Activated CD4-positive, alpha-beta T cell treated with anti-CD3 and anti-CD28 coated beads for 4 hours (primary cell): ENCODE results near the gene ATG4D.
"Not testable (repeated sequence)": the region's sequence is repeated elsewhere in the genome, so short reads cannot be mapped to it uniquely, and the experiment has no call there.

Source experiments
- DNase-seq, 2 donors: peaks; one replicate each; pipeline ENCODE4 v3.0.0-alpha.2; 2020

Gene ATG4D

GRCh38 chr19:10520652-10521318 lies 22.9 kb upstream of the ATG4D start:
- DNase-seq = no peak

DNA sequence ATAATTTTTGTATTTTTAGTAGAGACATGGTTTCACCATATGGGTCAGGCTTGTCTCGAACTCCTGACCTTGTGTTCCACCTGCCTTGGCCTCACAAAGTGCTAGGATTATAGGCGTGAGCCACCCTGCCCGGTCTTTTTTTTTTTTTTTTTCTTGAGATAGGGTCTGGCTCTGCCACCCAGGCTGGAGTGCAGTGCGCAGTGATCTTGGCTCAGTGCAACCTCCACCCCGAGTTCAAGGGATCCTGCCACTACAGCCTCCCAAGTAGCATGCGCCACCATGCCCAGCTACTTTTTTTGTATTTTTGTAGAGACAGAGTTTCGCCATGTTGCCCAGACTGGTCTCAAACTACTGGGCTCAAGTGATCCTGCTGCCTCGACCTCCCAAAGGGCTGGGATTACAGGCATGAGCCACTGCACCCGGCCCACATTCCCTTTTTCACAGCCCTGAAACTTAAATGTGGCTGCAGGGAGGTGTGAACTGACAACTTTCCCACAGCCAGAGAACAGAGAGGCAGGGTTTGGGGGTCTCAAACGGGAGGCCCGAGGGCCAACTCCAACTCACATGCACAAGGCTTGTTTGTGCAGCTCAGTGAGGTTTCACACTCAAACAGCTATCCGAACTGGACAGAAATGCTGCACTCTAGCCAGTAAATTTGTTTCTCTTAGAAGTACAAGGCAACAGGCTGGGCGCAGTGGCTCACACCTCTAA lies 22.1 kb upstream of the ATG4D start:
- DNase-seq = no peak

GRCh38 chr19:10523135-10523636 lies 20.5 kb upstream of the ATG4D start:
- DNase-seq = no peak

GRCh38 chr19:10525636-10526035 lies 18.1 kb upstream of the ATG4D start:
- DNase-seq = no peak

- DNase-seq = not testable (repeated sequence)
Observed at GRCh38 chr19:10526887-10527286, 16.8 kb upstream of the ATG4D start.

DNA sequence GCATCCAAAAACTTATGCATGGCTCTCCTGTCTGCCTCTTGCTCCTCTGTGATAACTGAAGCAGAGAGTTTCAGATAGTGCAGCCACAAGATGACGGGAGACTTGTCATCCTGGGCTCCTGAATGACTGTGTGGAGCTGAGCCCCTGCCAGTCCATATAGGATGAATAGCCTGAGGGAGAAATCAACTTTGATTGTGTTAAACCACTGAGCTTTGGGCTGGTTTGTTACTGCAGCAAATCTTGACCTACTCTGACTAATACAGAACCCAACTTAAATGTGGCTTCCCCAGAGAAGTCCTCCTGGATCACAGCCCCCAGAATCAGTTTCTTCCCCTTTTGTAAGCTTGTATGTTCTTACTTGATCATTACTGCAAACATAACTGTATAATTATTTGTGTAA lies 11.2 kb upstream of the ATG4D start:
- no peak for DNase-seq

DNA sequence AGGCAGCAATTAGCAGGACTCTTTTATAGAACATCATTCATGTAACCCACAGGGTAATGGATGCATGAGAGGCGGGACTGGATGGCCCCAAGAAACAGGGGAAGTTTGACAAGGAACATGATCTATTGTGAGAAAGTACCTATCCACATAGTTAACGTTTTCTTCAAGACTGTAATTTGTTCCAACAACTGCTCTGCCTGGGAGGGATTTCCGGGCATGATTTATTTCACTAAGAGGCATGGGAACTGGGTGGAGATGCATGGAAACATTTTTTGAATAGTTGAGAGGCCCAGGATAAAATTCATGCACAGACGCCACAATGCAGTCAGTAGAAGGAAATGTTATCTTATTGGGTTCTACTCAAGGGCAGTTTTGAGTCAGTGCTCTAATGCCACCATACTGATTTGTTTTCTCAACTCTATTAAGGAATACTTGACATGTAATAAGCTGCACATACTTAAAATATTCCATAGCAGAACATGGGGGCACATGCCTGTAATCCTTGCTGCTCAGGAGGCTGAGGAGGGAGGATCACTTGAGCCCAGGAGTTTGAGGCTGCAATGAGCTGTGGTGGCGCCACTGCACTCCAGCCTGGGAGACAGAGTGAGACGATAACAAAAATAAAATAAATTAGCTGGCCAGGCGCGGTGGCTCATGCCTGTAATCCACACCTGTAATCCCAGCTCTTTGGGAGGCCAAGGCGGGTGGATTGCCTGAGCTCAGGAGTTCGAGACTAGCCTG lies 9.9 kb upstream of the ATG4D start:
- DNase-seq = no peak

DNA sequence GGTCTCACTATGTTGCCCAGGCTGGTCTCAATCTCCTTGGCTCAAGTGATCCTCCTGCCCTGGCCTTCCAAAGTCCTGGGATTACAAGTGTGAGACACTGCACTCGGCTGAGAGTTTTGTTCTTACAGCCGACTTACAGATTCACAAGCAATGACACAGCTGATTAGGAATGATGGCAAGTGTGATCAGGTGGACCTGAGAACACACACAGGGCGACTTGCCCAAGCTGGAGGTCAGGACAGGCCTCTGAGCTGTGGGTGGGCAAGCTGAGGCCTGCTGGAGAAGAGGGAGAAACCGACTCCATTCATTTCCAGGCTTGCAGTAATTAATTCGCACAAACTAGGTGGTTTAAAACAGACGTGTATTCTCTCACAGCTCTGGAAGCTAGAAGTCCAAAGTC lies 8.1 kb upstream of the ATG4D start:
- no peak for DNase-seq

DNA sequence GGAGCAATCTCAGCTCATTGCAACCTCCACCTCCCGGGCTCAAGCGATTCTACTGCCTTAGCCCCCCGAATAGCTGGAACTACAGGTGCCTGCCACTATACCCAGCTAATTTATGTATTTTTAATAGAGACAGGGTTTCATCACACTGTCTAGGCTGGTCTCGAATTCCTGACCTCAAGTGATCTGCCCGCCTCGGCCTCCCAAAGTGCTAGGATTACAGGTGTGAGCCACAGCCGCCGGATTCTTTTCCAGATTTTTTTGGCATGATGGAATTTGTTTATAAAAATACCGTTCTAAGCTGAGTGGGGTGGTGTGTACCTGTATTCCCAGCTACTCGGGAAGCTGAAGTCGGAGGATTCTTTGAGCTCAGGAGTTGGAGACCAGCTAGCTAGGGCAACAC lies 6.0 kb upstream of the ATG4D start:
- DNase-seq = no peak

DNA sequence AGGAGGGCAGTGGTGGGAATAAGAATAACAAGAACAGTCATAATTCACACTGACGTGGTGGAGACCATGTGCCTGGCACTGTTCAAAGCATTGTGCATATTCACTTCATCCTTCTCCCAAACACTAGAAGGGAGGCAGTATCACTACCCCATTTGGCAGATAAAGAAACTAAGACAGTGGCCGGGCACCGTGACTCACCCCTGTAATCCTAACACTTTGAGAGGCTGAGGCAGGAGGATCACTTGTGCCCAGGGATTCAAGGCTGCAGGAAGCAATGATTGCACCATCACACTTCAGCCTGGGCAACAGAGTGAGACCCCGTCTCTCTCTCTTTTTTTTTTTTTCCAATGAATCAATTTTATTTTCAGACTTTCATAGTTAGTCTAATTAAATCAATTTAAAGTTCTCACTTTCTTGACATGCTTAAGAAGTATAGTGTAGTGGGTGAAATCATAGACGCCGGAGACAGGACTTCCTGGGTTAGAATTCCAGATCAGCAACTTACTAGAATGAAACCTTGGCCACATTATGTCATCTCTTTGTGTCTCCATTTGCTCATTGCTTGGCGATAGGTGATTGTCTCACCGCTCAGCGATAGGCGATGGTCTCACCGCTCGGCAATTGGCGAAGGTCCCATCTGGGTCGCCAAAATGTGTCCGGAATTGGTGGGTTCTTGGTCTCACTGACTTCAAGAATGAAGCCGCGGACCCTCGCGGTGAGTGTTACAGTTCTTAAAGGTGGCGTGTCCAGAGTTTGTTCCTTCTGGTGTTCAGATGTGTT lies 5.3 kb upstream of the ATG4D start:
- DNase-seq = no peak

- not testable (repeated sequence) for DNase-seq
Observed at GRCh38 chr19:10539016-10539415, 4.7 kb upstream of the ATG4D start.

DNA sequence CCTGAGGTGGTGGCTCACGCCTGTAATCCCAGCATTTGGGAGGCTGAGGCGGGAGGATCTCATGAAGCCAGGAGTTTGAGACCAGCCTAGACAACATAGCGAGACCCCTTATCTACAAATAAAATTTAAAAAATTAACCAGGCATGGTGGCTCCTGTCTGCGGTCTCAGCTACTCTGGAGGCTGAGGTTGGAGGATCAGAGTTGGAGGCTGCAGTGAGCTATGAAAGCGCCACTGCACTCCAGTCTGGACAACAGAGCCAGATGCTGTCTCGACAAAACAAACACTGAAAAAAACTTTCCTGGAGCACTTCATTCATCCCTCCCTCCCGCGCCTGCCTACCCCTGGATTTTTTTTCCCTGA lies 665 bp upstream of the ATG4D start:
- no peak for DNase-seq

DNA sequence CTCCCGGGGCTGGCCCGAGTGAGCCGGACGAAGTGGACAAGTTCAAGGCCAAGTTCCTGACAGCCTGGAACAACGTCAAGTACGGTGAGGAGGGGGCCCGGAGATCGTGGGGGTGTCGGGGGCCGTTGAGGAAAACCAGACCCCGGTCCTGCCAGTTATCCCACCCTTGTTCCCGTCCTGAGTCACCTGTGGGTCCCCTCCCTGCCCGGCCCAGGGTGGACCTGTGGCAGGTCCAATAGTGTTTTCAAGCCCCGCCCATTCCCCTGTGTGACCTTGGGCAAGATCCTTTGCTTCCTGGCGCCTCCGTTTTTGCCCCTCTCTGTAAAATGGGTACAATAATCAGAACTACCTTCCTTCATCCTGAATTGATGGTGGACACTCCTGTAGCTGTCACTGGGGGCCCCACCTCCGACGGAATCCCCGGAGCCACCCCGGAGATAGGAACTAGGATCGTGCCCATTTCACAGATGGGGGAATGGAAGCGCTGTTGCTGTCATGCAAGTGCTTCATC lies 593 bp downstream of the ATG4D start:
- peak in 1 of 2 donors; percentile 8 for DNase-seq

GRCh38 chr19:10544753-10545251 lies 1.1 kb downstream of the ATG4D start:
- no peak for DNase-seq

DNA sequence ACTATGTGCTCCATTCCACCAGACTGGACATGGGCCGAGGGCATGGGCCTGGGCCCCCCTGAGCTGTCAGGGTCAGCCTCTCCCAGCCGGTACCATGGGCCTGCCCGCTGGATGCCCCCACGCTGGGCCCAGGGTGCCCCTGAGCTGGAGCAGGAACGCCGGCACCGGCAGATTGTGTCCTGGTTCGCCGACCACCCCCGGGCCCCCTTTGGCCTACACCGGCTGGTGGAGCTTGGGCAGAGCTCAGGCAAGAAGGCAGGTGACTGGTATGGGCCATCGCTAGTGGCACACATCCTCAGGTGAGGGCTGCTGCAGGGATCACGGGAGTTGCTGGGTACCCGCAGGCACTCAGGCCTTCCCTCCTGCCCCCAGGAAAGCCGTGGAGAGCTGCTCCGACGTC lies 3.1 kb downstream of the ATG4D start:
- DNase-seq = no peak

- no peak for DNase-seq
Observed at GRCh38 chr19:10548746-10549276, 5.1 kb downstream of the ATG4D start.

GRCh38 chr19:10549733-10550132 lies 6.0 kb downstream of the ATG4D start:
- no peak for DNase-seq

GRCh38 chr19:10550336-10550735 lies 6.6 kb downstream of the ATG4D start:
- DNase-seq = no peak

DNA sequence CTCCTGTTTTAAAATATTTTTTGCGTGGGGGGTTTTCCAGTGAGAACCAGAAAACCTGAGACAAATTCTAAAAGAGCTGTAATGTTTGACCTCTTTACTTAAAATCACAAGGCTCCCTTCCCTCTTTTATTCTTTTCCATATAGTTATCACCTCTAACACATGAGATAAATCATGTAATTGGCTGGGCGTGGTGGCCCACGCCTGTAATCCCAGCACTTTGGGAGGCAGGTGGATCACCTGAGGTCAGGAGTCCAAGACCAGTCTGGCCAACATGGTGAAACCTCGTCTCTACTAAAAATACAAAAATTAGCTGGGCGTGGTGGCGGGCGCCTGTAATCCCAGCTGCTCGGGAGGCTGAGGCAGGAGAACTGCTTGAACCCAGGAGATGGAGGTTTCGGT lies 7.3 kb downstream of the ATG4D start:
- not testable (repeated sequence) for DNase-seq

DNA sequence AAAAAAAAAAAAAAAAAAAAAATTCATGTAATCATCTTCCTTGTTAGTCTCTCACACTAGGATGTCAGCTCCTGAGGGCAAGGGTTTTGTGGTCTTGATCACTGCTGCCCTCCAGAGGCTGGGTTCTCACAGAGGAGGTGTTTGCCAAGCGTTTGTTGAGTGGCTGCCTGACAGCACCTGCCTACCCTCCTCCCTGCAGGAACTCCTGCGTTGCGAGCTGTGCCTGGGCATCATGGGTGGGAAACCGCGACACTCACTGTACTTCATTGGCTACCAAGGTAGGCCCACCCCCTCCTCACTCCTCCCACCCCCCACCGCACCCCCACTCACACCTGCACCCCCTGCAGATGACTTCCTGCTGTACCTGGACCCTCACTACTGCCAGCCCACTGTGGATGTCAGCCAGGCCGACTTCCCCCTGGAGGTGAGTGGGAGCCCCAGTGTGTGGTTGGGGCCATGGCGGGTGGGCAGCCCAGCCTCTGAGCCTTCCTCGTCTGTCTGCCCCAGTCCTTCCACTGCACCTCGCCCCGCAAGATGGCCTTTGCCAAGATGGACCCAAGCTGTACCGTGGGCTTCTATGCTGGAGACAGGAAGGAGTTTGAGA lies 8.1 kb downstream of the ATG4D start:
- peak in 1 of 2 donors; percentile 42 for DNase-seq

DNA sequence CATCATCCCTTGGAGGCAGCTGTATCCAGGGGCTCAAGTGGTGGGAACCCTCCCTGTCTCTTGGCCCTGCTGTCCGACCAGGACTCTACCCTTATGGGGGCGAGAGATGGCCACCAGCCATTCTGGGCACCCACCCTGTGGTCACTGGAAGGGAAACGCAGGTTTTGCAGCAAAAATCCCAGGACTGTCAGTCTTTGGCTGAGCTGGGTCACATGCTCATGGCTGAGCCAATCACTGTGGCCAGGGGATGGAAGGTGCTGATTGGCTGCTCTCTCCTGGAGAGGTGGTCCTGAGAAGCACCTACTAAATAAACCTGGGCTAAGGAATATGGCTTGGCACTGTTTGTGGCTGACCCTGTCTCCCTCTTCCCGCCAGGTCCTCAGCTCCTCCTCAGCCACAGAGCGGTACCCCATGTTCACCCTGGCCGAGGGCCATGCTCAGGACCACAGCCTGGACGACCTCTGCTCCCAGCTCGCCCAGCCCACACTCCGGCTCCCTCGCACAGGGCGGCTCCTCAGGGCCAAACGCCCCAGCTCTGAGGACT lies 8.9 kb downstream of the ATG4D start:
- DNase-seq = no peak
